Activated T-helper 1 cell treated with Interleukin-2 at 50 U/mL for 16 hours (primary cell): ENCODE results near the gene NQO2.

Experiments used
- DNase-seq: peaks from one replicate; pipeline ENCODE4 v3.0.0-alpha.2; 2020; ENCODE audit warnings: low read depth

The NQO2 gene

GRCh38 chr6:2999618-3000557, at the start of gene NQO2:
NQO2 (plus strand) TSS chr6:2999894; CDS start chr6:3006553, 6,659 bp downstream.
- peak; percentile 88 for DNase-seq

- no peak for DNase-seq
These were observed 49.0 kb upstream of the NQO2 start for GRCh38 chr6:2950713-2951112.

- no peak for DNase-seq
These were observed 48.0 kb upstream of the NQO2 start for GRCh38 chr6:2951728-2952127.

- DNase-seq: peak; percentile 20
These were observed 47.1 kb upstream of the NQO2 start for GRCh38 chr6:2952557-2953095.

GRCh38 chr6:2953098-2953497, 46.6 kb upstream of the NQO2 start:
- DNase-seq: no peak

GRCh38 chr6:2956930-2957685, 42.6 kb upstream of the NQO2 start:
- no peak for DNase-seq

- DNase-seq: no peak
These were observed 41.9 kb upstream of the NQO2 start for GRCh38 chr6:2957696-2958330.

GRCh38 chr6:2958331-2958711, 41.4 kb upstream of the NQO2 start:
- no peak for DNase-seq

- no peak for DNase-seq
These were observed 40.9 kb upstream of the NQO2 start for GRCh38 chr6:2958776-2959175.

GRCh38 chr6:2959909-2960719, 39.6 kb upstream of the NQO2 start:
- DNase-seq: no peak

- DNase-seq: no peak
These were observed 38.8 kb upstream of the NQO2 start for GRCh38 chr6:2960935-2961334.

- no peak for DNase-seq
These were observed 38.2 kb upstream of the NQO2 start for GRCh38 chr6:2961506-2961905.

- DNase-seq: no peak
These were observed 37.7 kb upstream of the NQO2 start for GRCh38 chr6:2962004-2962403.

- DNase-seq: no peak
These were observed 37.1 kb upstream of the NQO2 start for GRCh38 chr6:2962636-2963035.

GRCh38 chr6:2963756-2964155, 35.9 kb upstream of the NQO2 start:
- DNase-seq: no peak

GRCh38 chr6:2964793-2965505, 34.7 kb upstream of the NQO2 start:
- DNase-seq: no peak

GRCh38 chr6:2966347-2966746, 33.3 kb upstream of the NQO2 start:
- no peak for DNase-seq

- DNase-seq: no peak
These were observed 31.8 kb upstream of the NQO2 start for GRCh38 chr6:2967936-2968335.

GRCh38 chr6:2968600-2969135, 31.0 kb upstream of the NQO2 start:
- no peak for DNase-seq

GRCh38 chr6:2969549-2969948, 30.1 kb upstream of the NQO2 start:
- DNase-seq: no peak
